Liver (tissue), 9 donors: ENCODE results near the gene ACTR1B. TPM values are rescaled to one million over a fixed set of nuclear protein-coding genes. Genes with fewer than 3 reads are reported as not detected.
"Not testable (repeated sequence)": the region's sequence is repeated elsewhere in the genome, so short reads cannot be mapped to it uniquely, and the experiment has no call there.

Source experiments
- DNase-seq: peaks from one replicate; pipeline ENCODE4 v3.0.0-alpha.2; 2017; ENCODE audit warnings: low spot score
- H3K27ac ChIP-seq, 2 donors: one replicate each; pipeline ENCODE4 v1.7.0; 2013; ENCODE audit warnings: inconsistent platforms in 2 of 2, low read length in 2 of 2, control low read depth in 1 of 2, low read depth in 1 of 2, mild to moderate bottlenecking in 1 of 2
- H3K27me3 ChIP-seq, 4 donors: one replicate each; pipeline versions ENCODE4 v1.6.1 to v1.7.0; 2013; ENCODE audit warnings: low read length in 3 of 4, inconsistent platforms in 1 of 4, mild to moderate bottlenecking in 1 of 4, moderate library complexity in 1 of 4; ENCODE audit not compliant: control insufficient read depth in 4 of 4, insufficient read depth in 4 of 4
- H3K36me3 ChIP-seq, 4 donors: one replicate each; pipeline versions ENCODE4 v1.6.1 to v1.7.0; 2013; ENCODE audit warnings: low read length in 3 of 4, mild to moderate bottlenecking in 3 of 4, low read depth in 1 of 4, moderate library complexity in 1 of 4; ENCODE audit not compliant: control insufficient read depth in 4 of 4, insufficient read depth in 3 of 4
- H3K4me1 ChIP-seq, 4 donors: one replicate each; pipeline versions ENCODE4 v1.6.1 to v1.7.0; 2013; ENCODE audit warnings: low read length in 3 of 4, mild to moderate bottlenecking in 3 of 4, moderate library complexity in 1 of 4; ENCODE audit not compliant: control insufficient read depth in 4 of 4, insufficient read depth in 4 of 4
- H3K4me3 ChIP-seq, 3 donors: one replicate each; pipeline versions ENCODE4 v1.6.1 to v1.7.0; 2013; ENCODE audit warnings: low read length in 3 of 3, control low read depth in 1 of 3, low read depth in 1 of 3, mild to moderate bottlenecking in 1 of 3
- H3K9ac ChIP-seq, 2 donors: one replicate each; pipeline ENCODE4 v1.7.0; 2013; ENCODE audit warnings: low read length in 2 of 2, mild to moderate bottlenecking in 2 of 2, moderate library complexity in 2 of 2, control low read depth in 1 of 2, low read depth in 1 of 2
- H3K9me3 ChIP-seq, 4 donors: one replicate each; pipeline versions ENCODE4 v1.6.1 to v1.7.0; 2013; ENCODE audit warnings: low read length in 3 of 4; ENCODE audit not compliant: control insufficient read depth in 4 of 4
- EGR1 ChIP-seq, 2 donors: IDR thresholded peaks; 2 replicates each; pipeline ENCODE4 v1.6.1; 2016 to 2018; ENCODE audit warnings: antibody characterized with exemption in 2 of 2, low read depth in 2 of 2
- FOXA1 ChIP-seq: IDR thresholded peaks from 2 replicates; pipeline ENCODE4 v1.6.1; 2016; ENCODE audit warnings: antibody characterized with exemption
- FOXA2 ChIP-seq: IDR thresholded peaks from 2 replicates; pipeline ENCODE4 v1.6.1; 2016; ENCODE audit warnings: antibody characterized with exemption
- GABPA ChIP-seq, 2 donors: IDR thresholded peaks in 1 of 2; conservative IDR thresholded peaks in 1 of 2; 2 replicates each; pipeline ENCODE4 v1.6.1; 2016; ENCODE audit warnings: antibody characterized with exemption in 2 of 2, mild to moderate bottlenecking in 1 of 2, moderate library complexity in 1 of 2
- HNF4A ChIP-seq, 2 donors: conservative IDR thresholded peaks; 2 replicates each; pipeline ENCODE4 v1.6.1; 2016; ENCODE audit warnings: antibody characterized with exemption in 2 of 2, mild to moderate bottlenecking in 2 of 2
- HNF4G ChIP-seq: IDR thresholded peaks from 2 replicates; pipeline ENCODE4 v1.6.1; 2016; ENCODE audit warnings: antibody characterized with exemption
- JUND ChIP-seq, 2 donors: IDR thresholded peaks; 2 replicates each; pipeline ENCODE4 v1.6.1; 2016; ENCODE audit warnings: antibody characterized with exemption in 2 of 2
- NR2F2 ChIP-seq: IDR thresholded peaks from 2 replicates; pipeline ENCODE4 v1.6.1; 2016; ENCODE audit warnings: antibody characterized with exemption
- RAD21 ChIP-seq, 2 donors: IDR thresholded peaks; 2 replicates each; pipeline ENCODE4 v1.6.1; 2016; ENCODE audit warnings: antibody characterized with exemption in 2 of 2, mild to moderate bottlenecking in 2 of 2
- RXRA ChIP-seq, 2 donors: IDR thresholded peaks; 2 replicates each; pipeline ENCODE4 v1.6.1; 2017 to 2018; ENCODE audit warnings: antibody characterized with exemption in 2 of 2, mild to moderate bottlenecking in 1 of 2
- SP1 ChIP-seq: IDR thresholded peaks from 2 replicates; pipeline ENCODE4 v1.6.1; 2018; ENCODE audit warnings: antibody characterized with exemption, mild to moderate bottlenecking
- TAF1 ChIP-seq: conservative IDR thresholded peaks from 2 replicates; pipeline ENCODE4 v1.6.1; 2016; ENCODE audit warnings: antibody characterized with exemption, mild to moderate bottlenecking
- YY1 ChIP-seq: IDR thresholded peaks from 2 replicates; pipeline ENCODE4 v1.6.1; 2016; ENCODE audit warnings: antibody characterized with exemption, mild to moderate bottlenecking
- WGBS: extraction: QIAGEN DNeasy Blood & Tissue Kit; methylation state at CpG from one replicate; pipeline ENCODE4 v1.1.7; 2013; 5-methylcytosine and 5-hydroxymethylcytosine counted together
- polyA plus RNA-seq, 2 donors: library from polyadenylated mRNA; stranded (reverse) in 1 of 2; unstranded in 1 of 2; fragments of 200-250 nt in 1 of 2; fragments of >200 nt in 1 of 2; fragmentation: Nextera tagmentation in 1 of 2; extraction: Ambion mirVana in 1 of 2; gene quantifications; one replicate each; pipeline versions ENCODE4 v1.2.1 to v1.2.3, GENCODE V29; 2013 to 2015
- total RNA-seq, 2 donors: library from RNA; depleted of rRNA; stranded (reverse); fragments of >200 nt; gene quantifications; one replicate each; pipeline ENCODE4 v1.2.3, GENCODE V29; 2014
- TF ChIP-seq, protein P1 (sequence below): IDR thresholded peaks from 2 replicates; pipeline ENCODE4 v1.6.1; 2016; ENCODE audit warnings: antibody characterized with exemption, mild to moderate bottlenecking
- TF ChIP-seq, protein P2 (sequence below): fragments of 150-350 bp; IDR thresholded peaks from 2 replicates; pipeline ENCODE4 v1.5.1; 2017; ENCODE audit warnings: improper control_type of control experiment, low read depth, low read length; ENCODE audit not compliant: missing input control
- TF ChIP-seq, protein P3 (sequence below): IDR thresholded peaks from 2 replicates; pipeline ENCODE4 v1.6.1; 2016; ENCODE audit warnings: antibody characterized with exemption
- TF ChIP-seq, protein P4 (sequence below): IDR thresholded peaks from 2 replicates; pipeline ENCODE4 v1.6.1; 2016; ENCODE audit warnings: antibody characterized with exemption
- TF ChIP-seq, protein P5 (sequence below): IDR thresholded peaks from 2 replicates; pipeline ENCODE4 v1.6.1; 2016; ENCODE audit warnings: antibody characterized with exemption
- donor health status: healthy.
- donor health status: healthy.
- donor health status: healthy.
- donor health status: healthy.
- donor health status: healthy.

Gene ACTR1B
- total and polyA plus RNA-seq, 4 donors, result 15.3 to 35.8 (median 28.8) TPM

DNA sequence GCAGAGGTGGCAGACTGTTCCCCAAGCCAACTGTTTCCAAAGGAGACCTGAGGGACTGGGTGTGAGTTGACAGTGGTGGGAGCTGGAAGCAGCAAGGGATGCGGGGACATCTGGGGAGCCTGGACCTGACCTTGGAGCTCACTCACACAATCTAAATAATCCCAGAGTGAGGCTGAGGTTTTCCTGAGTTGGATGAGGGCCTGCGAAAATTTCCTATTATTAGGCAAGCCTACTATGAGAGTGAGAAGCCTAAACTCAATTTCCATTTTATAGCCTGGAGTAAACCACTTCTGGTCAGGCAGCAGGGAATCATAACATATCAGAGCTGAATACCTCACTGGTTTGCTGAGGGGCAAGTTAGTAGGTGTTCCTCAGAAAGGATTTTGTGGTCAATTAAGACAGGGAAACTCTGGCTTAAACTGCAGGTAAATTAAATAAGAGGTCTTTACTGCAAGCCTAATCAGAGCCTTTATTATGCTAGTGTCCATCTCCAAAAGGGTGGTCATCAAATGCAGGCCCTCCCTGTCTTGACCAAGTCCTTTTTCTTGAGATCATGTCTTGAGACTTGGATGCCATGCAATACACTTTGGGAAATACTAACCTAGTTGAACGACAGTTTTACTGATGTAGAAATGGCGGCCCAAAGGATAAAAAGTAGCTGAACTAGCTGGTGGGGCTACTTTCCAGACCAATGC, 19.7 kb downstream of the ACTR1B start:
- H3K9ac ChIP-seq, result no peak overlapping the region
- no peaks in the 10 kb centered on the region for H3K27me3 ChIP-seq
- H3K4me3 ChIP-seq, result no peak overlapping the region
- 95% methylated on average over 4 of the region's 4 CpGs for WGBS
- H3K27ac ChIP-seq, result no peak overlapping the region
- H3K36me3 ChIP-seq, result peaks cover 0 to 21% (median 18%) of the 10 kb centered on the region in 4 donors
- H3K4me1 ChIP-seq, result peaks cover 3 to 16% (median 13%) of the 10 kb centered on the region in 4 donors
- no peaks in the 10 kb centered on the region for H3K9me3 ChIP-seq
- no peak for TF ChIP-seq YY1
- no peak for TF ChIP-seq FOXA2
- TF ChIP-seq GABPA (IDR thresholded peaks at IDR 0.05 in 1 of 2, conservative IDR thresholded peaks at IDR 0.05 in 1 of 2), result no peak
- TF ChIP-seq TAF1, result no peak
- no peak for TF ChIP-seq FOXA1
- TF ChIP-seq, protein P1, sequence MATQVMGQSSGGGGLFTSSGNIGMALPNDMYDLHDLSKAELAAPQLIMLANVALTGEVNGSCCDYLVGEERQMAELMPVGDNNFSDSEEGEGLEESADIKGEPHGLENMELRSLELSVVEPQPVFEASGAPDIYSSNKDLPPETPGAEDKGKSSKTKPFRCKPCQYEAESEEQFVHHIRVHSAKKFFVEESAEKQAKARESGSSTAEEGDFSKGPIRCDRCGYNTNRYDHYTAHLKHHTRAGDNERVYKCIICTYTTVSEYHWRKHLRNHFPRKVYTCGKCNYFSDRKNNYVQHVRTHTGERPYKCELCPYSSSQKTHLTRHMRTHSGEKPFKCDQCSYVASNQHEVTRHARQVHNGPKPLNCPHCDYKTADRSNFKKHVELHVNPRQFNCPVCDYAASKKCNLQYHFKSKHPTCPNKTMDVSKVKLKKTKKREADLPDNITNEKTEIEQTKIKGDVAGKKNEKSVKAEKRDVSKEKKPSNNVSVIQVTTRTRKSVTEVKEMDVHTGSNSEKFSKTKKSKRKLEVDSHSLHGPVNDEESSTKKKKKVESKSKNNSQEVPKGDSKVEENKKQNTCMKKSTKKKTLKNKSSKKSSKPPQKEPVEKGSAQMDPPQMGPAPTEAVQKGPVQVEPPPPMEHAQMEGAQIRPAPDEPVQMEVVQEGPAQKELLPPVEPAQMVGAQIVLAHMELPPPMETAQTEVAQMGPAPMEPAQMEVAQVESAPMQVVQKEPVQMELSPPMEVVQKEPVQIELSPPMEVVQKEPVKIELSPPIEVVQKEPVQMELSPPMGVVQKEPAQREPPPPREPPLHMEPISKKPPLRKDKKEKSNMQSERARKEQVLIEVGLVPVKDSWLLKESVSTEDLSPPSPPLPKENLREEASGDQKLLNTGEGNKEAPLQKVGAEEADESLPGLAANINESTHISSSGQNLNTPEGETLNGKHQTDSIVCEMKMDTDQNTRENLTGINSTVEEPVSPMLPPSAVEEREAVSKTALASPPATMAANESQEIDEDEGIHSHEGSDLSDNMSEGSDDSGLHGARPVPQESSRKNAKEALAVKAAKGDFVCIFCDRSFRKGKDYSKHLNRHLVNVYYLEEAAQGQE, result no peak
- no peak for TF ChIP-seq HNF4A (conservative IDR thresholded peaks at IDR 0.05)
- TF ChIP-seq RXRA (IDR thresholded peaks at IDR 0.05), result no peak
- TF ChIP-seq EGR1 (IDR thresholded peaks at IDR 0.05; ENCODE audit: low read depth in 2 of 2), result no peak
- TF ChIP-seq RAD21 (IDR thresholded peaks at IDR 0.05), result no peak
- no peak for TF ChIP-seq HNF4G
- no peak for TF ChIP-seq SP1
- TF ChIP-seq, protein P2, sequence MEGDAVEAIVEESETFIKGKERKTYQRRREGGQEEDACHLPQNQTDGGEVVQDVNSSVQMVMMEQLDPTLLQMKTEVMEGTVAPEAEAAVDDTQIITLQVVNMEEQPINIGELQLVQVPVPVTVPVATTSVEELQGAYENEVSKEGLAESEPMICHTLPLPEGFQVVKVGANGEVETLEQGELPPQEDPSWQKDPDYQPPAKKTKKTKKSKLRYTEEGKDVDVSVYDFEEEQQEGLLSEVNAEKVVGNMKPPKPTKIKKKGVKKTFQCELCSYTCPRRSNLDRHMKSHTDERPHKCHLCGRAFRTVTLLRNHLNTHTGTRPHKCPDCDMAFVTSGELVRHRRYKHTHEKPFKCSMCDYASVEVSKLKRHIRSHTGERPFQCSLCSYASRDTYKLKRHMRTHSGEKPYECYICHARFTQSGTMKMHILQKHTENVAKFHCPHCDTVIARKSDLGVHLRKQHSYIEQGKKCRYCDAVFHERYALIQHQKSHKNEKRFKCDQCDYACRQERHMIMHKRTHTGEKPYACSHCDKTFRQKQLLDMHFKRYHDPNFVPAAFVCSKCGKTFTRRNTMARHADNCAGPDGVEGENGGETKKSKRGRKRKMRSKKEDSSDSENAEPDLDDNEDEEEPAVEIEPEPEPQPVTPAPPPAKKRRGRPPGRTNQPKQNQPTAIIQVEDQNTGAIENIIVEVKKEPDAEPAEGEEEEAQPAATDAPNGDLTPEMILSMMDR, result no peak
- TF ChIP-seq, protein P3, sequence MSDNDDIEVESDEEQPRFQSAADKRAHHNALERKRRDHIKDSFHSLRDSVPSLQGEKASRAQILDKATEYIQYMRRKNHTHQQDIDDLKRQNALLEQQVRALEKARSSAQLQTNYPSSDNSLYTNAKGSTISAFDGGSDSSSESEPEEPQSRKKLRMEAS, result no peak
- TF ChIP-seq NR2F2, result no peak
- TF ChIP-seq, protein P4, sequence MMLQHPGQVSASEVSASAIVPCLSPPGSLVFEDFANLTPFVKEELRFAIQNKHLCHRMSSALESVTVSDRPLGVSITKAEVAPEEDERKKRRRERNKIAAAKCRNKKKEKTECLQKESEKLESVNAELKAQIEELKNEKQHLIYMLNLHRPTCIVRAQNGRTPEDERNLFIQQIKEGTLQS, result no peak
- no peak for TF ChIP-seq JUND (IDR thresholded peaks at IDR 0.05)
- TF ChIP-seq, protein P5, sequence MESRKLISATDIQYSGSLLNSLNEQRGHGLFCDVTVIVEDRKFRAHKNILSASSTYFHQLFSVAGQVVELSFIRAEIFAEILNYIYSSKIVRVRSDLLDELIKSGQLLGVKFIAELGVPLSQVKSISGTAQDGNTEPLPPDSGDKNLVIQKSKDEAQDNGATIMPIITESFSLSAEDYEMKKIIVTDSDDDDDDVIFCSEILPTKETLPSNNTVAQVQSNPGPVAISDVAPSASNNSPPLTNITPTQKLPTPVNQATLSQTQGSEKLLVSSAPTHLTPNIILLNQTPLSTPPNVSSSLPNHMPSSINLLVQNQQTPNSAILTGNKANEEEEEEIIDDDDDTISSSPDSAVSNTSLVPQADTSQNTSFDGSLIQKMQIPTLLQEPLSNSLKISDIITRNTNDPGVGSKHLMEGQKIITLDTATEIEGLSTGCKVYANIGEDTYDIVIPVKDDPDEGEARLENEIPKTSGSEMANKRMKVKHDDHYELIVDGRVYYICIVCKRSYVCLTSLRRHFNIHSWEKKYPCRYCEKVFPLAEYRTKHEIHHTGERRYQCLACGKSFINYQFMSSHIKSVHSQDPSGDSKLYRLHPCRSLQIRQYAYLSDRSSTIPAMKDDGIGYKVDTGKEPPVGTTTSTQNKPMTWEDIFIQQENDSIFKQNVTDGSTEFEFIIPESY, result no peak
- no peak for DNase-seq

DNA sequence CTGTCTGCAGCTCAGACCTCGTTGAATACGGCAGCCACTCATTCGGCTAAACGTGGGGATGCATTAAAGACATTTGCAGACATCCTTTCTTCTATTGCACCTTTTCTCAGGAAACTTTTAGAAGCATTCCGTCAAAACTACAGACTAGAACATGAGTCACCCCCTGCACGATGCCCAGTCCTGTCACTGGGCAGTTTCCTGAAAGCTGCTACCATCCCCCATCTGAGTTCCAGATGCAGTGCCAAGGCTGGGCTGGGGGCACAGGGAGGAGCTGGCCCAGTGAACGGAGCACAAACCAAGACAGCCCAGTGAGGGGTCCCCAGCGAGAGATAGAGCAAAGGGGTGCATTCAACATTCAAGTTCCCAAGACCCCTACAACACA, 37.8 kb downstream of the ACTR1B start:
- WGBS, result 79% methylated on average over 8 of the region's 8 CpGs
- DNase-seq, H3K9me3 ChIP-seq: not testable (repeated sequence)

DNA sequence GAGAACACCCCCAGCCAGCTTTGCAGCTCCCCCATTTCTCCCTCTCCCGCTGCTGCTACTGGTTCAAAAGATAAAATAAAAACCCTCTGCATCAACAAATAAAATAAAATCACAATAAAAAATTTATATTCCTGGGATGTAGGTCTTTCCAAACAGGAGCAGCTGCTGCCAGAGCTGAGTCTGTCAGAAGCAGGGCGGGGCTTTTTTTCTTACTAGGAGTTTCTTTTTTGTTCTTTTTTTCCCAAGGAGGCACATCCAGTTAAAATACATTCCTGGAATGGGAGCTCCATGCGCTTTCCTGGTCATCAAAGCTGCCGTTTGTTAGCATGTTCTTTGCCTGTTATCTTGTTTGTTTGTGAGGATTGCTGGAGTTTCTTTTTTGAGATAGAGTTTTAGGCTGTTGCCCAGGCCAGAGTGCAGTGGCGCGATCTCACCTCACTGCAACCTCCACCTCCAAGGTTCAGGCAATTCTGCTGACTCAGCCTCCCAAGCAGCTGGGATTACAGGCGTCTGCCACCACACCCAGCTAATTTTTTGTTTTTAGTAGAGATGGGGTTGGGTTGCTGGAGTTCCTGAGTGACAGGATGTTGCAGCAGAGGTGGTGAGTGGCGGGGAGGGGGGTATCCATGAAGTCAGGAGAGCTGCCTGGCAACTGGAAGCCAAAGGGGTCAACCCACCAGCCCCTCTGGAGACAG, 38.3 kb downstream of the ACTR1B start:
- H3K27me3 ChIP-seq, H3K4me1 ChIP-seq, DNase-seq, H3K4me3 ChIP-seq, H3K9me3 ChIP-seq, H3K9ac ChIP-seq, H3K36me3 ChIP-seq, H3K27ac ChIP-seq: not testable (repeated sequence)
- 24% methylated on average over 4 of the region's 8 CpGs for whole genome bisulfite sequencing

More for the DNA sequence above, 37.8 kb downstream of the ACTR1B start:
- not testable (repeated sequence) for H3K36me3 ChIP-seq, H3K27me3 ChIP-seq, H3K27ac ChIP-seq, H3K9ac ChIP-seq, H3K4me1 ChIP-seq, H3K4me3 ChIP-seq
